DOHH2 (cell line): ENCODE results near the gene CPAMD8.

Experiments
- CTCF ChIP-seq: fragments of 200-600 bp; sonication (generic); IDR thresholded peaks from one replicate; pipeline ENCODE4 v1.5.1; 2014; ENCODE audit warnings: antibody characterized with exemption, mild to moderate bottlenecking, low read depth, low read length; ENCODE audit not compliant: poor library complexity, severe bottlenecking
- EZH2phosphoT487 ChIP-seq: fragments of 200-600 bp; sonication (generic); IDR thresholded peaks from 2 replicates; pipeline ENCODE4 v1.6.1; 2017; ENCODE audit warnings: borderline replicate concordance, mild to moderate bottlenecking, antibody characterized with exemption, low read length, moderate library complexity, mixed read lengths

GRCh38 chr19:17021328-17021727 is 5.3 kb downstream of the CPAMD8 start:
- TF ChIP-seq CTCF, result no peak
- no peak for TF ChIP-seq EZH2phosphoT487
